GM19395 (cell line): ENCODE measurements around the gene ARID5A.

Experiments
- ATAC-seq: cut with Tn5 transposase; IDR thresholded peaks from one replicate; pipeline ENCODE4 v1.9.1; 2021; ENCODE audit warnings: mild to moderate bottlenecking, moderate library complexity; ENCODE audit not compliant: unreplicated experiment

ARID5A gene

DNA sequence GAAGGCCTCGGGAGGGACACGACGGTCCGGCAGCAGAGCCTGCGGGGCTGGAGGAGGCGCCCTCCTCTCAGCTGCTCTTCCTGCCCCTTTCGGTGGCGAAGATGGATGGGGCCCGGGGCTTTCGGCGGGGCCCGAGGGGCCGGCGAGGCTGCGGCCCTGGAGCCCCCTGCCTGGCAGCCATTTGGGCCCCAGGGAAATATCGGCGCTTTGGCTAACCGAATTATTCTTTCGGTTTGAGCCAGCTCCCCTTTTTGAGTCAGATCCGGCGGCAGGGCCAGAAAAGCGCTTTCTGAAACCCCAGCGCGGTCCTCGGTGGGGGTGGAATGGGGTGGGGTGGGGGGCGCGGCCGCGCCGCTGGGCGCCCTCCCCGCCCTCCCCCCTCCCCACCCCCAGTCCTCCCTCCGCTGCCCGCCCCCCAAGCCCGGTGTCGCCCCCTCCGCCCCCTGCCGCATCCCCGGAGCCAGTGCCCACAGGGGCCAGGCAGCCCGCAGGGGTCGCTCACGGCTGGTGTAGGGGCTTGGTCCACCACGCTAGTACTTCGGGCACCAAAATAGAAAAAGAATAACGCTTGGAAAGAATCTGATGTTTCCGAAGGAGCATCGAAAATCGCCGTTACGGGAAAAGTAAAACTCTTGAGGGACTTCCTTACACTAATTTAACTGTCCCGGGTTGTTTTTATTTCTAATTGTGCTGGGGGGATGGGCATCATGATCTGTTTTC is 9.1 kb upstream of the ARID5A start:
- ATAC-seq: peak; percentile 29

DNA sequence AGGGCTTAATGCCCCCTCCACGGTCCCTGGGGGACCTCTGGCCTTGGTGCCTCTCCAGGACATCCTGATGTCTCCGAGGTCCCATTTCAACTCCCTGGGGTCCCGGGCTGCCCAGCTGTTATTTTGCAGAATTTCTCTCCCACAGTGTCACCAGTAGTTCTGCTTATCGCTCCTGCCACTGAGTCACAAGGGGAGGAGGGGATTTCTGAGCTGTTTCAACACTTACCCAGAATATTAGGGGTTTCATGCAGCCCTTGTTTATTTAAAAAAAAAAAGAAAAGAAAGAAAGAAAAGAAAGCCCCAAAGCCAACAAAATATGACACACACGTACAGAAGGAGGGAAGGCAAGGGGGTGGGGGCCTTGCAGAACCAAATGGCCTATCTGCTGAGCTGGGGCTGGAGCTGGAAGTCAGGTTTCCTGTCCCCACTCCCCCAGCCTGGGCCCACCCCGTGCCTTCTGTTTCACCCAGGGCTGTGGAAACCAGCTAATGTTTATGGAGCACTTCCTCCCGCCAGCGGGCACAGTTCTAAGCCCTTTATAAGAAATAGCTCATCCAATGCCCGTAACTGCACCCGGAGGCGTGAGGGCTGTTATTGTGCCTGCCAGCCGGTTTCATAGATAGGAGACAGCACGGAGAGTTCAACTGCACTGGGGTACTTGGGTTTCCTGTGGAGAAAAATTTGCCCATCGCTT is 8.4 kb upstream of the ARID5A start:
- ATAC-seq: no peak

- ATAC-seq: no peak
Measured at GRCh38 chr2:96528700-96529375, 7.7 kb upstream of the ARID5A start.

DNA sequence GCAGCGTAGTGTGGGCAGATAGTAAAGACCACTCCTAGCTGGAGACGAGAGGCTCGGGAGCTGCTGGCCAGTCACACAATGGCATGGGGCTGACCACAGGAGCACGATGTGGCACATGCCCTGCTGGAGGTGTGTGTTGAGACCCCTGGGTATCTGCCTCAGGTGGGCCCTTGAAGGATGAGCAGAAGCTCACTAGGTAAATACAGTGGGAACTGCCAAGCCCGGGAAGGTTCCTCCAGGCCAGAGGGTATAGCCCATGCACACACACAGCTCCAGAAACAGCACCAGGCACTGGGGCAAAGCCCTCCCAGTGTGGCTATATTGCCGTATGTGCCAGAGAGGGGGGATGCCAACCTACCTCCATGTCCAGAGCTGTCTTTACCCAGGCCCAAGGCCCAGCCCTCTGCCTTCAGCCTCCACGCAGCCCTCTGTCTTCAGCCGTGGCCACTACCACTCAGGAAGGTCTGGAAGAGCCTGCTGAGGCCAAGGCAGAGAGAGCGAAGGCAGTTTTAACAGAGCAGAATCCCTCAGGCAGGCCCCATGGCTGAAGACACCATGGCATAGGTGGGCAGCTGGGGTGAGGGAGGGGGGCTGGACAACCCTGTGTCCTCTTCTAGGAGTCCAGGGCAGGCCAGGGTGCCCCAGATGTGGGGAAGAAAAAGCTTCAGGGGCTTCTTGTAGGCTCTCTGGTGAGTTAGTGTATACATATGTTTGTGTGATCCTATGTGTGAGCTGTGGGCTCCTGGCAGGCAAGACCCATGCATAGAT is 7.0 kb upstream of the ARID5A start:
- ATAC-seq: no peak

DNA sequence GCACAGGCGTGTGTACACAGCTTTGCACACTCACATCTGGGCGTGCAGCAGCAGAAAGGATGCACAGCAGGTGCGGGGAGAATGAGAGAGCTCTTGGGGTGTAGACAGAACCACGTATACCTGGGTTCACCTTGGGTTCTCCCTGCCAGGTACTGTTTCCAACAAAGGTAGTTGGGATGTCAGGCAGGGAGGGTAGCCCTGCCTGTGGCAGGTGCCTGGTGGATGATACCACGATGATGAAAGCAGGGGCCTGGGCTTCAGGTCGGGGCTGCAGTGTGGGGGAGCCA is 6.5 kb upstream of the ARID5A start:
- ATAC-seq: no peak

DNA sequence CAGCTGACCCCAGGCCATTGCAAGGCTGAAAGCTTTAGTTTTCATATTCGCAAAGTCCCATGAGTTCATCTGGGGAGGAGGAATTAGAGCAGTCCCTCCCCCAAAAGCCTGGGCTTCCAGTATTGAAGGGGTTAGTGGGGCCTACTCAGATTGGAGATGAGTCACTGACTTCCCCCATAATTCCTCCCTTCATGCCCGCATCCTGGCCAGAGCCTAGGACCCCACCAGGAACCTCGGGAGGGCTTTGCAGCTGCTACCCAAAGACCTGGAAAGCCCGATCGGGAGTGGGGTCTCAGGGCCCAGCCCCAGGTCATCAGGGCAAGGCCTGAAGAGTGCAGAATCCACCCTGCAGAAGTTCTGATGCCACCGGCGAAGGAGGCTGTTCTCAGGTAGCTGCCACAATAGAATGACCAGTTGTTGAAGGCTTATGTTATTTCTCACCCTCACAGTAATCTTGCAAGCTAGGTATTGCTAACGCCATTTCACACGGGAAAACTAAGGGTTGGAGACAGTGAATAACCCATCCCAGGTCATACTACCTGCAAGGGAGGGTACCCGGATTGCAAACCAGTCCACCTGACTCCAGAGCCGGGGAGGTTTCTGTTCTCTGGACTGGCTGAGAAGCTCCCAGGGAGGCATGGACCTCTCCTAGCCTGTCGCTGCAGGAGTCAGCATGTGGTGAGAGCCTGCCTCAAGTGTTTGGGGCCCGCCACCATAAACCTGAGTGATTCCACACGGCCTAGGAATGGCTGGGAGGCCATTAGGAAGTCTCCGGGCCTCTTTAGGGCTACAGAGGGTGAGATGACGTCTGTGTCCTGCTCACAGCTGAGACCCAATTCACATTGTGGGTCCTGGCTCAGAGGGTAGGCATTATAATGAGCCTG is 5.8 kb upstream of the ARID5A start:
- no peak for ATAC-seq

- no peak for ATAC-seq
Measured at GRCh38 chr2:96531366-96531765, 5.2 kb upstream of the ARID5A start.

DNA sequence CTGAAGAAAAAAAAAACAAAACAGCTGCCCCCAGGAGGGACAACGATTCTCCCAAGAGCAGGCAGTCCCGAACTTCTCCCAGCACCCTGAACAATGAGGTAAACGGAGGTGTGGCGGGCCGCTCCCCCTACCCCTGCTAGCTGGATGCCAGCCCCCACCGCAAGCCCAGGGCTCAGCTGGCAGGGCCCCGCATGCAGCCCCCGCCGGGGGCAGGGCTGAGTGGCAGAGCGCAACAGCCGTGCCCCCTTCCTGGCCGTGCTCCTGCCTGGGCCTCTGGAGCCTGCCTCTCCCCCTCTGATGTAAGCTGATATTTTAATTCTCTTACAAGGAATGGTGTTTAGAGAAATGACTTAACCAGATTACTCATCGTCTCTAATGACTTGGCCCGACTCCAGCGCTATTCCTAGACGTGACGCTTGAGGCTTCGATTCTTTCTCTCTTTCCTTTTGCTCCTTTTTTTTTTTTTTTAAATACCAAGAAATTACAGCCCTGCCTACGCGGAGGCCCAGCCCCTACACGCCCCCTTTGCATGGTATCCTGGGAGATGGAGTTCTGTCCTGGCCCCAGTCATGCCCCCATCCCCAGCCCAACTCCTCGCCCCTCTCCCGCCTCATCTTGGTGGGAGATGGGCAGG is 4.6 kb upstream of the ARID5A start:
- peak; percentile 33 for ATAC-seq

DNA sequence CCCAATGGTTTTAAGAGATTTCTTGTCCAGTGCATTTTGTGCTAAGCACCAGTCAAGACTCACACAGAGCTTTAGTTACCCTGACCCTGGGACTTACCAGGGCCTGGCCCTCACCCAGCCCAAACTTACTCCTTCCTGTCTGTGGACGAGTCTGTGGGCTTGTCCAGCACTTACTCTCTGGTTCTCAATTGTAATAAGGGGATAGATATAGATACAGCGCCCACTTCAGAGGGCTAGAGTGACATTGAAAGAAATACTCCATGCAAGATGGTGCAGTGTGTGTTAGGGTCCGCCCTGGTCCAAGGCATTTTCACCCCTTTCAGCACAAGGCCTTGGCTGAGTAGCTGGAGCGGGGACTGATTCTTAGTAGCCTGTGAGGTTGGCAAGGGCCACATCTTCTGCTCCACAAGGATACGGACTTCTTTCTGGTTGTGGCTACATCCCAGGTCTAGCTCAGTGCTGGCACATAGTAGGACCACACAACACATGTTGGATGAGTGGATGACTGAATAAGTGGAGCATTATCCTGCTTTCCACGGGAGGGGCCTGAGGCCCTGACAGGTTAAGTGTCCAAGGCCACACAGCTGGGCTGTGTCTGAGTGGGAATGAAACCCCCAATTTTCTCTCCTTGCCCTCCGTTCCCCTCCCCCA is 3.8 kb upstream of the ARID5A start:
- ATAC-seq: no peak

DNA sequence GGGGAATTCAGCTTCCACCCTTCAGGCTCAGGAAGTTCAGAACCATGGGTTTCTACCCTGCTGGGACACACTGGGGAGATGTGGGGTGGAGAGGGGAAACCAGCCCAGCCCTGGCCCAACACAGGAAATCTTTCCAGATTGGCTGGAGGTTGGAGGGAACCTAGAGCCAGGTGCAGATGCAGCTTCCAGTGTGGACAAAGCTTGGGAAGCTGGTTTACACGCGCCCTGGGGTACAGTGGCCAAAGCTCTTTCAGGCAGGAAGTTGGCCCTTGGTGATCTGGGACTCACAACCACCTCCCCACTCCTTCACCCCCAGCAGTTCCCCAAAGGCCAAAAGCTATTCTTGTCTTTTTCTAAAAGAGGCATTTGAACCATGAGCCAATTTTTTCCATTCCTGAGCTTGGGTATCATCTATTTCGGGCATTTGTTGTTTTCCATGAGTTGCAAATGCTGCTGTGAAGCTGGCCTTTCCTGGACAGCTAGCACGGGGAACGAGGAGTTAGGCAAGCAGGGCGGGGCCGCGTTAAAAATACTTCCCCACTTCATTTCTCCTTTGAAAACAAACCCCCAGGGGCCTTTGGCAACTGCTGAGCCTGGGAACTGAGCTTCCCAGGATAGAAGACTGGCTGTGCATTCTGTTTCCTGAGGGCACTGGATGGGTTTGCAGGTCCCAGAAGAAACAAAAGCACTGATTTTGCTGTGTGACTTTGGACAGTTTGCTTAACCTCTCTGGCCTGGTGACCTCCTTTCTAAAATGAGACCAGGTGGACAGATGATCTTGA is 3.1 kb upstream of the ARID5A start:
- no peak for ATAC-seq

- no peak for ATAC-seq
Measured at GRCh38 chr2:96534141-96534540, 2.4 kb upstream of the ARID5A start.

GRCh38 chr2:96534701-96535181 is 1.8 kb upstream of the ARID5A start:
- no peak for ATAC-seq

- no peak for ATAC-seq
Measured at GRCh38 chr2:96535331-96535730, 1.2 kb upstream of the ARID5A start.

DNA sequence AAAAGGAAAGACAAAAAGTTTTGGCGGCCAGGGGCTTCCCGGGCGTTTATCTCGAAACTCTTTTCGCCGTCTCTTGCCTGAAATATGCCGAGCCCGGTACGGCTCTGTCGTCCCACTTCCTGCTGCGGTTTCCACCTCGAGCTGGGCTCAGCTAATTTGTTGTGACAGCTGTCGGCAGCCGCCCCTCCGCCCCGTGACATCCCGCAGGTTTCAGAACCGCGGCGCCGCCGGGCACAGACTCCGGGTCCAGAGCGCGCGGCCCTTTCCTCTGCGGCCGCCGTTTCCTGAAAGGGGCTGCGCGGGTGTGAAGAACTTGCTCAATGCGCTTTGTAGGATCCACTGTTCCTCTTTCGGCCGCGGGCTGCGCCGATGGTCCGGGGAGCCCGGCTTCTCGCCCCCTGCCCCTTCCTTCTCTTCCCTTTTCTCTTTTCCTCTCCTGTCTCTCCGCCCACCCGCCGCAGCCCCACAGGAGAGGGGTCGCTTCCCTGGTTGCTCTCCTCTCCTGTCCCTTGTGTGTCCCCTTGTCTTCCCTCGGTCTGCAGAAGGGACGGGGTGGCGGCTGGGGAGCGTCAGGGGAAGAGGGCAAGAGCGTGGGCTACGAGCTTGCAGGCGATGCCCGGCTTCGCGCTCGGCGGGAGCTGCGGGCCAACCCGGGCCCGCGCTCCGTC is 648 bp downstream of the ARID5A start:
- peak; percentile 55 for ATAC-seq

GRCh38 chr2:96537734-96538486 is 1.4 kb downstream of the ARID5A start:
- ATAC-seq: no peak

GRCh38 chr2:96538487-96539214 is 2.1 kb downstream of the ARID5A start:
- no peak for ATAC-seq
